NB4 (cell line): Measurements from ENCODE around the gene NET1.

ENCODE experiments used
- DNase-seq: peaks from one replicate; pipeline ENCODE4 v3.0.0; 2010; ENCODE audit warnings: low read depth
- H3K4me3 ChIP-seq: one replicate; pipeline ENCODE4 v1.5.1; 2011; ENCODE audit warnings: mild to moderate bottlenecking, low read depth, low read length, moderate library complexity
- CTCF ChIP-seq: IDR thresholded peaks from one replicate; pipeline ENCODE4 v1.5.1; 2012; ENCODE audit warnings: low read depth, low read length
- MAX ChIP-seq: IDR thresholded peaks from 2 replicates; pipeline ENCODE4 v1.6.1; 2011; ENCODE audit warnings: low read depth, low read length
- MYC ChIP-seq: IDR thresholded peaks from 2 replicates; pipeline ENCODE4 v1.6.1; 2011; ENCODE audit warnings: low read depth, low read length
- POLR2A ChIP-seq: IDR thresholded peaks from 2 replicates; pipeline ENCODE4 v1.6.1; 2011; ENCODE audit warnings: mild to moderate bottlenecking; ENCODE audit not compliant: insufficient read length; ENCODE audit errors: extremely low read depth

The NET1 gene

GRCh38 chr10:5442990-5443370 is 30.6 kb downstream of the NET1 start:
- TF ChIP-seq CTCF (no peak), POLR2A (no peak), MYC (no peak), MAX (no peak)
- no peak overlapping the region for H3K4me3 ChIP-seq
- DNase-seq, result no peak

- no peak for DNase-seq
- H3K4me3 ChIP-seq, result no peak overlapping the region
- TF ChIP-seq CTCF (no peak), POLR2A (no peak), MAX (no peak), MYC (no peak)
Observed at GRCh38 chr10:5443429-5443828, 31.1 kb downstream of the NET1 start.

GRCh38 chr10:5445006-5445405 is 32.6 kb downstream of the NET1 start:
- no peak for TF ChIP-seq CTCF
- TF ChIP-seq POLR2A, result no peak
- TF ChIP-seq MAX, result no peak
- TF ChIP-seq MYC, result no peak
- H3K4me3 ChIP-seq, result no peak overlapping the region
- DNase-seq, result no peak

- H3K4me3 ChIP-seq, result peak overlapping the region; percentile 69
- peak; percentile 86 for DNase-seq
- TF ChIP-seq MAX (peak; percentile 93), MYC (peak; percentile 89), CTCF (no peak), POLR2A (peak; percentile 65)
Observed at GRCh38 chr10:5446390-5446926, 34.1 kb downstream of the NET1 start.

GRCh38 chr10:5447056-5447455 is 34.7 kb downstream of the NET1 start:
- TF ChIP-seq MYC (no peak), CTCF (no peak), MAX (no peak), POLR2A (no peak)
- DNase-seq, result no peak
- peak overlapping the region; percentile 69 for H3K4me3 ChIP-seq
